GM18951 (cell line): ENCODE results near the gene PIEZO1.

Source experiments
- POLR2A ChIP-seq: IDR thresholded peaks from 4 replicates; pipeline ENCODE4 v1.6.1; 2011; ENCODE audit warnings: mild to moderate bottlenecking; ENCODE audit not compliant: insufficient read length, insufficient read depth; ENCODE audit errors: extremely low read depth
- in situ Hi-C: fragments of 300-500 bp; cut with MboI; formaldehyde crosslinking; loops from one replicate; pipeline ENCODE4 v1.12.0; 2022; ENCODE audit warnings: low sequenced_read_pairs, mixed read lengths, inconsistent platforms; ENCODE audit not compliant: unreplicated experiment

PIEZO1 gene

GRCh38 chr16:88785106-88785924 is at the start of gene PIEZO1:
Gene PIEZO1 (minus strand): TSS chr16:88785220. CDS start chr16:88784964, 256 bp downstream.
- peak; percentile 94 for TF ChIP-seq POLR2A
- in situ Hi-C loops = no loop called here

- in situ Hi-C loops = no loop called here
- no peak for TF ChIP-seq POLR2A
Measured at GRCh38 chr16:88834670-88835069, 49.6 kb upstream of the PIEZO1 start.

- no peak for TF ChIP-seq POLR2A
- in situ Hi-C loops = no loop called here
Measured at GRCh38 chr16:88833086-88833485, 48.1 kb upstream of the PIEZO1 start.

GRCh38 chr16:88831838-88832237 is 46.8 kb upstream of the PIEZO1 start:
- in situ Hi-C loops = no loop called here
- TF ChIP-seq POLR2A = no peak

GRCh38 chr16:88830783-88831182 is 45.8 kb upstream of the PIEZO1 start:
- no peak for TF ChIP-seq POLR2A

GRCh38 chr16:88830258-88830657 is 45.2 kb upstream of the PIEZO1 start:
- no peak for TF ChIP-seq POLR2A
- in situ Hi-C loops = no loop called here

More at GRCh38 chr16:88830783-88831182, 45.8 kb upstream of the PIEZO1 start:
- in situ Hi-C loops = no loop called here

- TF ChIP-seq POLR2A = no peak
- in situ Hi-C loops = no loop called here
Measured at GRCh38 chr16:88828711-88829110, 43.7 kb upstream of the PIEZO1 start.

GRCh38 chr16:88827727-88828126 is 42.7 kb upstream of the PIEZO1 start:
- no peak for TF ChIP-seq POLR2A
- in situ Hi-C loops = no loop called here

GRCh38 chr16:88826070-88826840 is 41.2 kb upstream of the PIEZO1 start:
- TF ChIP-seq POLR2A = no peak
- in situ Hi-C loops = no loop called here

- in situ Hi-C loops = no loop called here
- TF ChIP-seq POLR2A = no peak
Measured at GRCh38 chr16:88825146-88825545, 40.1 kb upstream of the PIEZO1 start.

GRCh38 chr16:88824256-88825077 is 39.4 kb upstream of the PIEZO1 start:
- no peak for TF ChIP-seq POLR2A
- in situ Hi-C loops = loop anchor here (25.0 kb wide), 1 partner anchor 388 kb away; the partner anchor contains the start of genes SLC22A31 and ZNF778

GRCh38 chr16:88823646-88824045 is 38.6 kb upstream of the PIEZO1 start:
- in situ Hi-C loops = loop anchor here (25.0 kb wide), 1 partner anchor 389 kb away; the partner anchor contains the start of genes SLC22A31 and ZNF778
